Right forelimb (tissue), 1 donor: ENCODE measurements around the gene ELMOD1.
"Not testable (repeated sequence)": the region's sequence is repeated elsewhere in the genome, so short reads cannot be mapped to it uniquely, and the experiment has no call there.

Experiments used
- DNase-seq: peaks from one replicate; pipeline ENCODE4 v3.0.0-alpha.2; 2018

The ELMOD1 gene

DNA sequence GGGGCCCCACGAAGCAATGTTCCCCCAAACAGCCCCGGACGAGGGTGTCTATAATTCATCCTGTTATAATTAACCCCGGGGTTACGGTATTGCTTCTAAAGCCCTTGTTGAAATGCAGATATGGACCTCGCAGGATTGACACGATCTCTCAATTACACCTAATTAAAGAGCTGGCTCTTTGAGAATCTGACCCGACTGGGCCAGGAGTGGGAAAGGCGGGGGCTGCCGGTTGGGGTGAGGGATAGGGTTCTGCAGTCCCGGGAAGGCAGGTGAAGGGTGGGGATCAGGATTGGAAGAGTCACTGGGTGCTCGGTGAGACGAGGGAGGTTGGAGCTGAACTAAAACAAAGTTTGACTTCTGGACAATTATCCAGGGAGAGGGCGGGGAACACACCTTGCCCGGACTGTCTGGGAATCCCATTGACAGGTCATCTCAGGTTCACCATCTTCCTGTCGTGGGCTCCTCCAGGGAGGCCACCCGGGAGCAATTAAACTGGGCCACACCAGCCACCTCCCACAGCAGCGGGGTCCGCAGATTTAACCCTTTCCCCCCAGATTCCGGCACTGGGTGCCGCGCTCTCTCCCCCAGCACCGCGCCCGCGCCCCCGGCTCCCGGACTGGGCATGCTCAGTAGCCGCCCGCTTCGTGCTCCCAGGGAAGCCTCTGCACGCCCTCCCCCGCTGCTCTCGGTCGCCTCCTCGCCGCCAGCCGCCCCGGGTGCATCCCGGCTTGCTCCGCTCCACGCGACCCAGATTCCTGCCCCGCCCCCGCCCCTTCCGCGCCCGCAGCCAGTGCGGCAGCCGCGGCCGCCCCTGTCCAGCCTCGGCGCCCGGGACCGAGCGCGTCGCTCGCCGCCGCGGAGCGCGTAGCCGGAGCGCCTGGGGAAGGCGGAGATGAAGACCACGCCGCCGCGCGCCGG lies at the start of gene ELMOD1:
ELMOD1 (plus strand) TSS at position 688 of the 918 bp plus-strand sequence. CDS start 27,043 bp downstream, outside the sequence.
- DNase-seq: peak; percentile 75

DNA sequence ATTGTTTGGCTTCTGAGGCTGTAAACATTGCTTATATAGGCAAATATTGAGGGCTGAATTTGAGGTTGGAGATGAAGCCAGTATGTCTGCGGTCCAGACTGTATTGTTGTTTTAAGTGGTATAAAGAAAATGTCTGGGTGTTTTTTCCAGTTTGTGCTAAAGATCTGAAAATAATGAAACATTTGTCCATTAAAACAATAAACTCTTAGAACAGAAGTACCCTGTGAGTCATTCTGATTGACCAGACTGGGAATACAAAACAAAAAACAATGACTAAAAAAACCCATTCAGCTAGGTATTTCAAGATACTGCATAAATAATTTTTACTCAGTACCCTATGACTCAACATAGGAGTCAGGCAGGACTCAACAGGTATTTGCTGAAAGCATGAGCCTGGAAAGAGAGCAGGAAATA lies 45.8 kb upstream of the ELMOD1 start:
- no peak for DNase-seq

DNA sequence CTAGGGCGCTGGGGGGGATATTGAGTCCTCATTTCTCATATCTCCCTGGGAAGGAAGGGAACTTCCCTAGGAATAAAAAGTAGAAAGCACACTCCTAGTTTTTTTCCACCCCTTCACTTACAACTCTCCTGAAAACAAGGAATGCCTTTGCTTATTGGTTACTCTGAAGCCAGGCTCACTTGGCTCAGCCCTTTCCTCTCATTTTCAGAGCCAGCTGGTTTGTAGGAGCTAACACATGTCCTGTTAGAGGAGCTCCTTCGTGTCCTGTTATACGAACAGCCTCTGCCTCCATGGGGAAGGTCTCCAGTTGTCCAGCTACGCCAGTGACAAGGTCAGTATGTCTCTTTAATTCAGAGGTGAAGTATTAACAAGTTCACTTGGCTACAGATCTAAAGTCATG lies 43.0 kb upstream of the ELMOD1 start:
- no peak for DNase-seq

DNA sequence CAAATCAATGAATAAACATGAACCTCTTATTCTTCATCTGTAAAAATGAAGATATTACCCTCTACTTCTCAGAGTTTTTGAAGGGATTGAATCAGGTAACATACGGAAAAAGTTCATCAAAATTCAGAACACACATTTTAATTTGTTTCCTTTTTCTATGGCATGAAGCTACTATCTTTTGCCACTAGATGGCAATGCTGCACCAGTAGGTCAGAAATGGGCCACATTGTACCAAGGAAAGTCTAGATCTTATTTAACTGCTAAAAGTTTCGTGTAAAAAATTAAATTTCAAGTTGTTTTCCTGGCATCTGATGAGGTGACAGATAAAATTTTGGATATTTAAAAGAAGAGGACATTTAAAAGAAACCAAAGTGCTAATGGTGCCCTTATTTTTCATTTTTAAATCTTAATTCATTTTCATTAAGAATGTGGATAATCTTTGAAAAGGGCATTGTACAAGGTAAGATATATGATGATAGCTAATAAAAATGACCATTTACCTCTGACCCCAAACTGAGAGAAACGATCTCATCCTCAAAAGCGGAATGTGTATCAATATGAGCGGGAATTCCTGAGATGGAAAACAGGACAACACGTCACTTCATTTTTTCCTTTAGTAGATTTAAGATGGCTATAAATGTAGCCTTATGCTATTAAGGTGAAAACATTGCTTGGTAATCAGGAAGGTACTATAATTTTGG lies 41.5 kb upstream of the ELMOD1 start:
- no peak for DNase-seq

DNA sequence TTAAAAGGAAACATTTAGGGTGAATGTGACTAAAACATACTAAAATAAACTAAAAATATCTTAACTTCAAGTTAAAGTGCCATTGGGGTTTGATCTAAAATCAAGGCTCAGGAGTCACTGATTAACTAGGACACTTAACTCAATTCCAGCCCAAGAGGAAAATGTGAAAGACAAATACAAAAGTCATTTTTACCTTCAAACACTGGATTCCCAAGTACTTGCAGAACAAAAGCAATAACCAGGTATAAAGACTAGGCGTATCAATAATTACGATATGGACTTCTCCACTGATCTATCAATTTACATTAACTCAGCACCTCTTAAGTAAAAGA lies 41.0 kb upstream of the ELMOD1 start:
- DNase-seq: no peak

DNA sequence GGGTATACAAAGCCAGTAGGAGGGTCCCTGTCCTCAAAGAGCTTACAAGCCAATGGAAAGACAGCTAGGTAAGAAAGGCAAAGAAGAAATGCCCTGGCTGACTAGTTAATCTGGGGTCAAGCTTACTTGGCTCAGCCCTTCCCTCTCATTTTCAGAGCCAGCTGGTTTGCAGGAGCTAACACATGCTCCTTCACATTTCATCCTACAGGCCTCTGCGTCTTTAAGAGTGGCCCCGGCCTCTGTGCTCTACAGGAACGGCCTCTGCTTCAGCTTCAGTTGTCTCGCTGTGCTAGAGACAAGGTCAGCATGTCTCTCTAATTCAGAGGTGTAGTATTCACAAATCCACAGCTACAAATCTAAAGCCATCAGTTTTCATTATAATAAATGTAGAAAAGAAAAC lies 40.6 kb upstream of the ELMOD1 start:
- DNase-seq: no peak

DNA sequence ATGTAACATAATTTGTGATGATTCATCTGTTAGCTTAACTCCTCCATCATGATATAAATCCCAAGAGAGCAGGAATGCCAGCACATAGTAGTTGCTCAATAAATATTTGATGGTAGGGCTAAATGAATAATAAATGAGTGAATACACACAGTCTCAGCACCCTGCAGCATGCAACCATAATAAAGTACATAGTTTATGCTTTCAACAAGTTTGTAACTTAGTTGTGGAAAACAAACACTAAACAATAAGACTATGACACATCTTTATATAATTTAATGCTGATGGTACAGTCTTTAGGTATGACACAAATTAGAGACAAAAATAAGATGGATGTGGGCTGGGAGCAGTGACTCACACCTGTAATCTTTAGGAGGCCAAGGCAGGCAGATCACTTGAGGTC lies 29.3 kb upstream of the ELMOD1 start:
- no peak for DNase-seq

DNA sequence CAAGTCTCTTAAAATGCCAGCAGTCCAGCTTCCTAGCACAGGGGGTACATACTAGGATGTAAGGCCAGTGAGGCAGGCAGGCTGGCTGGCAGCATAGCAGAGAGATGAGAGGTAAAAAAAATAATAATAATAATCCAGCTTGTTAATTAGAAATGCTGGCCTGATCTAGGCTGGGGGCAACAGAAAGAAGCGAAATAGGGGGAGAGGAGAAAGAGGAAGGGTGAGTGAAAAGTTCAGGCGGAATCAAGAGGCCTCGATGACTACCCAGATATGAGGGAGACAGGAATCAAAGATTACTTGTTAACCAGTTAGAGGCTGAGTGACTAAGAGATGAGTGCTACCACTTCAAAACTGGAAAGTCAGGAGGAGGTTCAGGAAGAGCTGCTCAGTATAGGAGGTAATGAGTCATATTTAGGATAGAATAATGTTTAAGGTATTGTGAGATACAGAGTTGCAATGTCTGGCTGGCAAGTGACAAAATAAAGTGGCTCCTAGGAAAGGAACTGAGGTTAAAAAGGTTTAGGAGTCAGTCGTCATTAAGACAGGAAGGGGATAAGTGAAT lies 28.2 kb upstream of the ELMOD1 start:
- DNase-seq: no peak

DNA sequence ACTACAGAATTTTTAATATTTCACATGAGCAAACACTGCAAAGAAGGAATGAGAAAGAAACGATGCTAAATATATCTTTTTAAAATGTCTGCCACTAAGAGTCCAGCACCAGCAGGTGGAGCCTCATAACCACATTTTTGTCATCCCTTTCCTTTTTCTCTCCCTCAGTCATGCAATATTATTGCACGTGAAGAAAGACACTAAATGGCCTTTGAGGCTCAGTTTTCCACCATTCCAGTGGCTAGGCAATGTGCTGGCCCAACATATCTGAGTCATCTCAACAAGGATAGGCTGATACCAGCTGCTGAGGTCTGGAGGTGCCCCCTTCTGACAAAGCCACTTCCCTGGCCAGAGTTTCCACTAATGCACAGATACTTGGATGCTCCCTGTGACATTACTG lies 27.2 kb upstream of the ELMOD1 start:
- peak; percentile 56 for DNase-seq

DNA sequence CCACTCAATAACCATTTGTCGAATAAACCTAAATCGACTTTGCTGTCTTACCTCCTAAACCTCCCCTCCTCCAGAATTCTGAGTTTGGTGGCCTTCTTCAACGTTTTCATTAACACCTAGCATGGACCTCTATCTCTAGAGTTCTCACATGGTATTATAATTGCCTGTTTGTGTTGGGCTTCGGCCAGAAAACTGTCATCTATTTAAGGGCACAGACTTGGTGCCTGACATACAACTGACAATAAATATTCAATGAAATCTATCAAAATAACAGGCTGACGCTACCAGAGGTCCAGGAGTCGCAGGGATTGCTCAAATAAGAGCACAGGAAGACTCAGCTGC lies 26.1 kb upstream of the ELMOD1 start:
- no peak for DNase-seq

DNA sequence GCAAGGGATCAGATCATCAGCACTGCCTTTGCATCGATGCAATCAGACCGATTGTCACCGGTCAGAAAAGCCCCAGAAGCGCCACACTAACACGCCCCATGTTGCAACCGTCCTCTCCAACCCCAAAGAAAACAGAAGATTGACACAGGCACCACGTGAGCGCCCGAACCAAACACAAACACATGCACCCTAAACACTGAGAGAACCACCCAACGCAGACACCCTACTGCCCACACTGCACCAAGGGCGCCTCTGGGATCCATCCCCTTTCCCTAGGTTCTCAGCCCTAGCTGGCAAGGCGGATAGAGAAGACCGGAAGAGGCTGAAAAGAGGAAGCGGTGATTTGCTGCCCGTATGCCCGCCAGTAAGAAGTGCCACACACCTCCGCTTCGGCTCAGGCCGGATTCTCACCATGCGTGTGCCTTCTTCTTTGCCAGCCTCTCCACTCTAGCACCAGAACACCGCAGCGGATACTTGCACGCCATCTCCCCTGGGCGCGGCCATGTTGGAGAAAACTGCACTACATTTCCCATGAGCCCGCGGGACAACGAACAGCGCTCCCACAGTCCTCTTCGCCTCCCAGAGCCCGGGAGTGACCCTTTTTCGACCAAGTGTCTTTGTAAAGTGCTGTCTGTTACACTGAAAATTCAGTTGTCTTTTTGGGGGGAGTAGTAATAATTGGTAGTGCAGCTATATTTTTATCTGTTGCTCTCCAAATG lies 25.6 kb upstream of the ELMOD1 start, which contains the start of gene ALKBH8:
ALKBH8 (minus strand) TSS at position 517 of the 719 bp plus-strand sequence. CDS start 4,842 bp downstream, outside the sequence.
- DNase-seq: peak; percentile 88

DNA sequence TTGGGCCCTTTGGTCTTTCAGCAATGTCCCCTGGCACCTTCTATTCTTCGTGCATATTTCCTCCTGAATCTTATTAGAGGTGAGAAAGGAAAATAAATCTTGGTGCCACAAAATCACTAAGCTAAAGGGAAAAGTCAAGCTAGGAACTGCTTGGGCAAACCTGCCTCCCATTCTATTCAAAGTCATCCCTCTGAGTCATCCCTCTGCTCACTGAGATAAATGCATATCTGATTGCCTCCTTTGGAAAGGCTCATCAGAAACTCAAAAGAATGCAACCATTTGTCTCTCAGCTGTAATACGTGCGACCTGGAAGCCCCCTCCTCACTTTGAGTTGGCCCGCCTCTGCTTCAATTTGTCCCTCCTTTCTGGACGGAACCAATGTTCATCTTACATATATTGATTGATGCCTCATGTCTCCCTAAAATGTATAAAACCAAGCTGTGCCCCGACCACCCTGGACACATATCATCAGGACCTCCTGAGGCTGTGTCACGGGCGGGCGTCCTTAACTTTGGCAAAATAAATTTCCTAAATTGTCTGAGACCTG lies 24.9 kb upstream of the ELMOD1 start:
- DNase-seq: not testable (repeated sequence)

DNA sequence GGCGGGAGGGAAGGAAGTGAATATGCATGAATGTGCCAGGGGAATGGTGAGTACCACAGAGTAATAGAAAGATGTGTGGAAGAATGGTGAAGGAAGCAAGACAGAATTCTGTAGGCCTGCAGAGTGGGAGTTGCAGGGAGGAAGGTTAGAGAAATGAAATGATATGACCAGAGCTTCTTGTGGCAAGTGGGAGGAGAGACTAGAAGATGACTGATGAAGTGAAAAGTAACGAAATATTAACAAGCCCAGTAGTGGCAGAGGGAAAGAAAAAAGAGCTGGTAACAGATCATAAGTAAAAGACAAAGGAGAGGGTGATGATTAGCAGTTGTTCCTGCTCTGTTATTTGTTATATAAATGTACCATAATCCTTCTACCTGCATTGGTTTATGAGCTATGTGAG lies 24.4 kb upstream of the ELMOD1 start:
- no peak for DNase-seq

DNA sequence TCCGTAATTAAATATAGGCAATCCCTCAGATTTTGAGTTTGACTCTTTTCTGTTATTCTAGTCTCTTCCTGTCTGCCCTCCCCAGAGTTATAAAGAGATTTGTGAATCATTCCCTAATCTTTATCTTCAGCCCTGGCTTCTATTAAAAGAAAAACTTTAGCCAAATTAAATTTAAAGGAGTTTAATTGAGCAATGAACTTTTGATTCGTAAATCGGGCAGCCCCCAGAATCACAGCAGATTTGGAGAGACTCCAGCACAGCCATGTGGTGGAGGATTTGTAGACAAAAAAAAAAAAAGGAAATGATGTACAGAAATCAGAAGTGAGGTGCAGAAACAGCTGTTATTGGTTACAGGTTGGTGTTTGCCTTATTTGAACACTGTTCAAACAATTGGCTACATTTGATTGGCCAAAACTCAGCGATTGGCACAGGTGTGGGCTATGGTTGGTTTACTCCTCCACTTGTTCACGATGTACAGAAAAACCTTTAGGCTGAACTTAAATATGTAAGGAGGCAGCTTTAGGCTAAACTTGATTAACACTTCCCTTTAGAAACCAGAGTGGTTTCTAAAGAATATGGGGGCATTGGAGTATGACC lies 23.1 kb upstream of the ELMOD1 start:
- DNase-seq: no peak

DNA sequence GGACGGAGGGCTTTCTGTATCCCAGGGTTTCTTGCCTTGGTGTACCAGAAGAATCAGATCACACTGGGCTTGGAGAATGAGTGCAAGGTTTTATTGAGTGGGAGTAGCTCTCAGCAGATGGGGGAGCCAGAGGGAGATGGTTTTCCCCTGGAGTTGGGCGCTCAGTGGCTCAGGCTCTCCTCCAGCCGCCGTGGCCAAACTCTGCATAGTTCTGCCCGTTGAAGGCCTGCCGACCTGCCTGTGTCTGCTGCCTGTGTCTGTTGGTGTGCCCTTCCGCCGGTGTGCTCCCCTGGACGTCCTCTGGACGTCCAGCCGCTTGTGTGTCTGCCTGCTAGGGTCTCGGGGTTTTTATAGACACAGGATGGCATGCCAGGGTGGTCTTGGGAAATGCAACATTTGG lies 20.9 kb upstream of the ELMOD1 start:
- DNase-seq: no peak

DNA sequence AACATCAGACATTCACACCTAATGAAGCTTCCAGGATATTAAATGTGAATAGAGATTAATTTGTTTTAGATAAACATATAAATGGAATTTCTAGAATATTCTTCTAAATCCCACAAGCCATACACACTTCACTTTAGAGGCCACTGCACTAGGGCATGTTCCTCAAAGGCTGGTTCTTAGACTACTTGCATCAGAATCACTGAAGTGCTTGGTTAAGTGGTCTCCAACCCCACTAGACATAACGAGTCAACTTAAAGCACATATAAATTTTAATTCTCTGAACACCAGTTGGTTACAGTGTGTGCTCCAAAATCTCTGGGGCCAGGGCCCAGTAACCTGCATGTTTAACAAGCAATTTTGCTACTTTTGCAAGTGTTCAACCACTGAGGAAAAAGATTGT lies 17.5 kb upstream of the ELMOD1 start:
- no peak for DNase-seq

DNA sequence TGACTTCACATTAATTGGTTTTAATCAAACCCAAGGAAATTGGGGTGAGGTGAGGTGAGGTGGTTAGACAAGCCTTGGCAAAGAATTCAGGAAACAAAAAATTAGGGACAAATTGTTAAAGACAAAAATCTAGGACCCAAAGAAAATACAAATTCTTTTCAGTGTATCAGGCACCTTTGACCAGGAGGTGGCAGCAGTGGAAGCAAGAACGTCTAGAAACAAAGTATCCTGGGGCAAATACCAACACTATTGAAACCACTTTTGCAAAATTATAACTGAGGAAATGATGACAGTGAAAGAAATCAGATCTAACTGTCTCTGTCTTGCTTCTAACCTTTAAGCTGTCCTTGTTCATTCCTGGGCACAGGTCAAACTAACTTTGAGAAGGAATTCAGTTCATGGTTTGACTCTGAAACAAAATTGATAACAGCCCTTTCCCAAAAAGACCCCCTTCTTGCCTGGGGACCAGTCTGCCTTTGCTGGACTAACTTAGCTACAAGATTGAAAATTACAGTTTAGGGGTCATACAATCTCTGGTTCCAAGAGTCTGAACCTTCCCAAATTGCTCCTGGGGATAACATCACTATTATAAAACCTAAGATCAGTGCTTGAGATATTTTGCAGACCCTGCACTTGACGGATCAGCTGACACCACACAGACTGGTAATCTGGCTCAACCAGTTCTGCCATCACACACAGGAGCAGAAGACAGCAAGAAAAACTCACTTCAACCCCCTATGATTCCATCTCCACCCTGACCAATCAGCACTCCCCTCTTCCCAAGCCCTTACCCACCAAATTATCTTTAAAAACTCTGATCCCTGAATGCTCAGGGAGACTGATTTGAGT lies 14.2 kb upstream of the ELMOD1 start:
- DNase-seq: peak; percentile 58

DNA sequence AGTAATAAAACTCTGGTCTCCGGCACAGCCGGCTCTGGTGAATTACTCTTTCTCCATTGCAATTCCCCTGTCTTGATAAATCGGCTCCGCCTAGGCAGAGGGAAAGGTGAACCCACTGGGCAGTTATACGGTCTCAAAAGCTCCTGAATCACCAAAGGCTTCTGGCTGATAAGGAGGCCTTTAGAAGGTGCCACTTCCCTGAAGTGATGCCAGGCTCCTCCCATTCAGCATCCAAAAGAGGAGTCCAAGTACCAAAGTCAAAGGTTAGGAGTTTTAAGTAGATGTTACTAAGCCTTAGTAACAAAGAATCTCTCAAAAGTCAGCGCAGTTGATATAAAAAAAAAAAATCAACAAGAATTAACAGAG lies 13.6 kb upstream of the ELMOD1 start:
- no peak for DNase-seq

DNA sequence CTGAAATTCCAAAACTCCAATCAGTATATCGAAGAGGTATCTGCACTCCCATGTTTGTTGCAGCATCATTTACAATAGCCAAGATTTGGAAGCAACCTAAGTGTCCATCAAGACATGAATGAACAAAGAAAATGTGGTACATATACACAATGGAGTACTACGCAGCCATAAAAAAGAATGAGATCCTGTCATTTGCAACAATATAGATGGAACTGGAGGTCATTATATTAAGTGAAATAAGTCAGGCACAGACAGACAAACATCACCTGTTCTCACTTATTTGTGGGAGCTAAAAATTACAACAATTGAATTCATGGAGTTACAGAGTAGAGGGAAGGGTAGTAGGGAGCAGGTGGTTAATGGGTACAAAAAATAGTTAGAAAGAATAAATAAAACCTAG lies 11.8 kb upstream of the ELMOD1 start:
- DNase-seq: not testable (repeated sequence)

DNA sequence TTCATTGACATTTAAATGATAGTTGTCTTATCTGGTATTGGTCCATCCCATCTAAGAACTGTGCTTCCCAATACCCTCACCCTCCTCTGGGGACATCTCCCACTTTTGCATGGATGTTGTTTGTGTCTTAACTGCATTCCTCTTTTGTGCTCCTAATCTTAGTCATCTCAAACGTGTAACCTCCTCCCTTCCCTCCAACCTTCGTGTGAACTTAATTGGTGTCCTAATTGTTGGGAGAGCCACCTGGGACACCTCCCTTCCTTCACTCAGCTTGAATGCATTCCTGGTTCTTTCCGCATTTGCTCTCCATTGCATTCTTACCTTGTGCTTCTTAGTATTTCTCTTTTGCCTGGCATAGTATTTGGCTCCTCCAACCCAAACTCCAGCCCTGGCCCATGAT lies 9.8 kb upstream of the ELMOD1 start:
- no peak for DNase-seq

DNA sequence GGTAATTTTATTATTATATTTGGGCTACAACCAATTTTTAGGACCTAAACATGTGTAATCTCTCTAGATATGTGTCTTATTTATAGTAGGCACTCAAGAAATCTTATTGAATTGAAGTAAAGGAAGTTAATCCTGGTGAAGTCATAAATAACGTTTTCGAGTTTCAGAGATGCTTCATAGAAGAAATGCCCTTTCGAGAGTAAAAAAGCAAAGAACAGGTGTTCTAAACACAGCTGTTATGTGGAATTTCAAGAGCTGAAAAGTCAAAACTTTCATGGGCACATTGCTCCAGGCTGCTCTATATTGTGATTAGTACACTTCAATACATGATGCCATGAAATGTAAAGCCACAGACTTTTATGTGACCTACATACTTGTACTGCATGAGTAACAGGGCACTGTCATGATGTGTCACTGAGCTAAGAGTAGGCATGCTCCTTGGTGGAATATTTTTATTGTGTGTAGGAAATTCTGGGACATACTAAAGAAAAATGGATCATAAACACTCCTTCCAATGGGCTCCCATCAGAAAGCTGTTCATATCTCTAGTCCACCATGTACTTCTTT lies 7.2 kb upstream of the ELMOD1 start:
- no peak for DNase-seq
